Thyroid gland (tissue), 4 donors: Measurements from ENCODE around the gene PALLD.

ENCODE experiments used
- POLR2A ChIP-seq, 2 donors: fragments of 450-650 bp; IDR thresholded peaks; one replicate each; pipeline ENCODE4 v1.6.1; 2017; ENCODE audit warnings: antibody characterized with exemption in 2 of 2, mild to moderate bottlenecking in 2 of 2, moderate library complexity in 1 of 2
- TF ChIP-seq, protein P1 (sequence below), 6 experiments: fragments of 200-600 bp in 3 of 6; fragments of 450-650 bp in 3 of 6; sonication (generic) in 3 of 6; IDR thresholded peaks; one replicate each; pipeline ENCODE4 v1.5.1; 2016 to 2019; ENCODE audit warnings: antibody characterized with exemption in 6 of 6, mild to moderate bottlenecking in 2 of 6, inconsistent platforms in 1 of 6, moderate library complexity in 1 of 6

- TF ChIP-seq, protein P1, sequence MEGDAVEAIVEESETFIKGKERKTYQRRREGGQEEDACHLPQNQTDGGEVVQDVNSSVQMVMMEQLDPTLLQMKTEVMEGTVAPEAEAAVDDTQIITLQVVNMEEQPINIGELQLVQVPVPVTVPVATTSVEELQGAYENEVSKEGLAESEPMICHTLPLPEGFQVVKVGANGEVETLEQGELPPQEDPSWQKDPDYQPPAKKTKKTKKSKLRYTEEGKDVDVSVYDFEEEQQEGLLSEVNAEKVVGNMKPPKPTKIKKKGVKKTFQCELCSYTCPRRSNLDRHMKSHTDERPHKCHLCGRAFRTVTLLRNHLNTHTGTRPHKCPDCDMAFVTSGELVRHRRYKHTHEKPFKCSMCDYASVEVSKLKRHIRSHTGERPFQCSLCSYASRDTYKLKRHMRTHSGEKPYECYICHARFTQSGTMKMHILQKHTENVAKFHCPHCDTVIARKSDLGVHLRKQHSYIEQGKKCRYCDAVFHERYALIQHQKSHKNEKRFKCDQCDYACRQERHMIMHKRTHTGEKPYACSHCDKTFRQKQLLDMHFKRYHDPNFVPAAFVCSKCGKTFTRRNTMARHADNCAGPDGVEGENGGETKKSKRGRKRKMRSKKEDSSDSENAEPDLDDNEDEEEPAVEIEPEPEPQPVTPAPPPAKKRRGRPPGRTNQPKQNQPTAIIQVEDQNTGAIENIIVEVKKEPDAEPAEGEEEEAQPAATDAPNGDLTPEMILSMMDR (IDR thresholded peaks at IDR 0.05) = no peak
- TF ChIP-seq POLR2A (IDR thresholded peaks at IDR 0.05) = no peak
These were observed 35.0 kb upstream of the PALLD start for GRCh38 chr4:168461821-168462220.
